ENCODE results near the gene HMX1. TPM values are rescaled to one million over a fixed set of nuclear protein-coding genes. Genes with fewer than 3 reads are reported as not detected.
A peak's percentile ranks its signal among the peaks of the same experiment; 100 is the strongest.

Gene HMX1
- total and polyA plus RNA-seq, 2 donors from 2014 or later = not detected

DNA sequence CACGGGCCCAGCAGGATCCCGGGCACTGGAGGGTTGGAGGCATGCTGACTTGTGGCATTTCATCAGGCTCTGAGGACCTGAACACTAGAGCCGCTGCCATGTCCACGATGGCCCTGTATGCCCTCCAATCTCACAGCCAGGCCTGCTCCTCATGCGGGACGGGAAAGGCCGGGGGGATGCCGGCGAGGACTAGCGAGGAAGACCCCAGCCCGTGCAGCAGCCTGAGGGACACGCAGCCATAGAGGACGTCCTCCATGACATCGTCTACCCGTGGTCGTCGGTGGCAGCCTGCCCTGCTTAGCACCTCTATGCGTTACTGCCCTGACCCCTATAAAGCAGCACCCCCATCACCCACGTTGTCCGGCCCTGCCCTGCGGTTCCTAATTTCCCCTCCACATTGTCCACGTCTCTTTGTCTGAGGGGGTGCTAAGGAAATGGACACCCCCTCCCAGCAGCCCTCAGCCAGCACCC lies 32.6 kb downstream of the HMX1 start:
- intact Hi-C loops (cut with DNase I) = no loop called here
- no peak overlapping the region for H3K9ac ChIP-seq (ENCODE audit: low read length in 3 of 3)
- no peak overlapping the region for H3K27ac ChIP-seq (ENCODE audit: low read depth in 2 of 2, low read length in 2 of 2)
- peaks cover 0 to 9% (median 5%) of the 10 kb centered on the region in 3 donors for H3K9me3 ChIP-seq (ENCODE audit: control insufficient read depth in 2 of 3, insufficient read depth in 1 of 3, low read length in 3 of 3)
- TF ChIP-seq, protein P1, sequence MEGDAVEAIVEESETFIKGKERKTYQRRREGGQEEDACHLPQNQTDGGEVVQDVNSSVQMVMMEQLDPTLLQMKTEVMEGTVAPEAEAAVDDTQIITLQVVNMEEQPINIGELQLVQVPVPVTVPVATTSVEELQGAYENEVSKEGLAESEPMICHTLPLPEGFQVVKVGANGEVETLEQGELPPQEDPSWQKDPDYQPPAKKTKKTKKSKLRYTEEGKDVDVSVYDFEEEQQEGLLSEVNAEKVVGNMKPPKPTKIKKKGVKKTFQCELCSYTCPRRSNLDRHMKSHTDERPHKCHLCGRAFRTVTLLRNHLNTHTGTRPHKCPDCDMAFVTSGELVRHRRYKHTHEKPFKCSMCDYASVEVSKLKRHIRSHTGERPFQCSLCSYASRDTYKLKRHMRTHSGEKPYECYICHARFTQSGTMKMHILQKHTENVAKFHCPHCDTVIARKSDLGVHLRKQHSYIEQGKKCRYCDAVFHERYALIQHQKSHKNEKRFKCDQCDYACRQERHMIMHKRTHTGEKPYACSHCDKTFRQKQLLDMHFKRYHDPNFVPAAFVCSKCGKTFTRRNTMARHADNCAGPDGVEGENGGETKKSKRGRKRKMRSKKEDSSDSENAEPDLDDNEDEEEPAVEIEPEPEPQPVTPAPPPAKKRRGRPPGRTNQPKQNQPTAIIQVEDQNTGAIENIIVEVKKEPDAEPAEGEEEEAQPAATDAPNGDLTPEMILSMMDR (IDR thresholded peaks at IDR 0.05; ENCODE audit: borderline replicate concordance, extremely low read depth, insufficient read depth) = no peak
- FAIRE-seq = no peak
- no peaks in the 10 kb centered on the region for H3K27me3 ChIP-seq (ENCODE audit: control insufficient read depth, insufficient read depth, low read length)
- no peak overlapping the region for H3K4me3 ChIP-seq (ENCODE audit: low read length in 3 of 3)
- no peaks in the 10 kb centered on the region for H3K36me3 ChIP-seq (ENCODE audit: control insufficient read depth in 2 of 3, insufficient read depth in 3 of 3, low read length in 3 of 3)
- peak in 2 of 5 donors; percentile 3 to 61 for DNase-seq
- H3K4me1 ChIP-seq (ENCODE audit: control insufficient read depth in 2 of 3, insufficient read depth in 2 of 3, low read depth in 1 of 3, low read length in 3 of 3) = no peaks in the 10 kb centered on the region

DNA sequence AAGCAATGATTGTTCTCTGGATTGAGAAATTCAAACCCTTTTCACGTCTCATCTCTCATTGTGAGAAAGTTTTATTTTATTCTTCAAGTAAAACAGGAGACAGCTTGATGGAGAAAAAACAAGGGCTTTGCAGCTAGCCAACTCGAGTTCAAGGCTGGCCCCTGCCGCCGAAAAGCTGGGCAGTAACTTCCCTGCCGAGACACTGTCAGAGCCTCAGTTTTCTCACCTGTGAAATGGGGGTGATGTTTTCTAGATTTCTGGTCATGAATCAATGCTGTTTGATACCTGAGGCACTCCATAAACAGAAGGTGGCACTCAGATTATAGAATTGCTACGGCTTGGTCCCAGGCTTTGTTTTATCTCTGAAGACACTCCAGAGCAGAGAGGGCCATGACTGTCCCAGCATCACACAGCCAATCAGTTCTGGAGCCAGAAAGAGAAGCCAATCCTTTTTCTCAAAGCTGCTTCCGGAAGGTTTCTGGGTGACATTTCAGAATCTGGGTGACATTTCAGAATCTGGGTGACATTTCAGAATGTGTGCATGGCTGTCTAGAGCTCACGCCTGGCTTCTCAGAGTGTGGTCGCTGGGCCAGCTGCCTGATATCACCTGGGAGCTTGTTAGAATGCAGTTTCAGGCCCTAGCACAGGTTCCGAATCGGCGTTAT lies 33.2 kb downstream of the HMX1 start:
- intact Hi-C loops (cut with DNase I) = no loop called here
- Histone ChIP-seq H3K9me3 (ENCODE audit: control insufficient read depth in 2 of 3, insufficient read depth in 1 of 3, low read length in 3 of 3) (peaks cover 0 to 6% (median 5%) of the 10 kb centered on the region in 3 donors), H3K4me3 (ENCODE audit: low read length in 3 of 3) (no peak overlapping the region), H3K27ac (ENCODE audit: low read depth in 2 of 2, low read length in 2 of 2) (no peak overlapping the region), H3K9ac (ENCODE audit: low read length in 3 of 3) (no peak overlapping the region), H3K27me3 (ENCODE audit: control insufficient read depth, insufficient read depth, low read length) (no peaks in the 10 kb centered on the region), H3K4me1 (ENCODE audit: control insufficient read depth in 2 of 3, insufficient read depth in 2 of 3, low read depth in 1 of 3, low read length in 3 of 3) (no peaks in the 10 kb centered on the region), H3K36me3 (ENCODE audit: control insufficient read depth in 2 of 3, insufficient read depth in 3 of 3, low read length in 3 of 3) (no peaks in the 10 kb centered on the region)
- FAIRE-seq (no peak), DNase-seq (no peak)
- TF ChIP-seq, protein P1 (IDR thresholded peaks at IDR 0.05; ENCODE audit: borderline replicate concordance, extremely low read depth, insufficient read depth) = no peak

DNA sequence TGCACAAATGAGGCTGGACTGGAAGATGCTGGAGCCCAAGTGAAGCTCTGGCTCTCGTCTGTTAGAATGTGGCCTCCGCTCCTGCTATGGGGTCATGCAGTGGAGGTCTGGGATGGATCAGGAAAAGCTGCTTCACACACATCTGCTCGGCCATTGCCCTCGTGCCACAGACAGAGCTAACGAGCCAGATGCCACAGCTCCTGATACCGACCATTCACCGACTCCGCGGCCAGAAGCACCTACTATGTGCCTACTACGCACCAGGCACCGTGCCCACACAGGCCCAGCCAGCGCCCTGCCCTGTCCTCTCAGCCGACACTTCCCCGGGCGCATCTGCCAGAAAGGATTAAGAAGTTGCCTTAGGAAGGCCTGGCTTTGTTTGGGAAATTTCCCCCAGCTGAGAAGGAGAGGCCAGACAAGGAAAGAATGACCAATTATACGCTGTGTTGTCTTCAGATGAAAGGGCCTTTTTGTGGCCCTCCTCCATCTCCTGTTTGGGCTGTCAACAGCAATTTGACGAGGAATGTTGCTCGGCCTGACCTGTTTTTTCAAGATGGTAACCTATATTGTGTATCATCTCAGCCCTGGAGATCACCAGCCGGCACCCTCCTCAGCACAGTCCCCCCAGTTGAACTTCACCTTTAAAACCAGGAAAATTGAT lies 34.3 kb downstream of the HMX1 start:
- TF ChIP-seq, protein P1 (IDR thresholded peaks at IDR 0.05; ENCODE audit: borderline replicate concordance, extremely low read depth, insufficient read depth) = no peak
- no peaks in the 10 kb centered on the region for H3K36me3 ChIP-seq (ENCODE audit: control insufficient read depth in 2 of 3, insufficient read depth in 3 of 3, low read length in 3 of 3)
- intact Hi-C loops (cut with DNase I) = no loop called here
- peaks cover 0 to 5% (median 0%) of the 10 kb centered on the region in 3 donors for H3K9me3 ChIP-seq (ENCODE audit: control insufficient read depth in 2 of 3, insufficient read depth in 1 of 3, low read length in 3 of 3)
- H3K27me3 ChIP-seq (ENCODE audit: control insufficient read depth, insufficient read depth, low read length) = no peaks in the 10 kb centered on the region
- no peak overlapping the region for H3K4me3 ChIP-seq (ENCODE audit: low read length in 3 of 3)
- no peak overlapping the region for H3K9ac ChIP-seq (ENCODE audit: low read length in 3 of 3)
- no peak overlapping the region for H3K27ac ChIP-seq (ENCODE audit: low read depth in 2 of 2, low read length in 2 of 2)
- FAIRE-seq (no peak), DNase-seq (peak in 2 of 5 donors; percentile 18 to 35)
- no peaks in the 10 kb centered on the region for H3K4me1 ChIP-seq (ENCODE audit: control insufficient read depth in 2 of 3, insufficient read depth in 2 of 3, low read depth in 1 of 3, low read length in 3 of 3)

All from kidney (tissue), 14 donors.